HG03432 (cell line): ENCODE data around the gene NDST4.

Experiments
- ATAC-seq: cut with Tn5 transposase; IDR thresholded peaks from one replicate; pipeline ENCODE4 v1.9.1; 2021; ENCODE audit warnings: mild to moderate bottlenecking, moderate library complexity; ENCODE audit not compliant: unreplicated experiment

Gene NDST4

DNA sequence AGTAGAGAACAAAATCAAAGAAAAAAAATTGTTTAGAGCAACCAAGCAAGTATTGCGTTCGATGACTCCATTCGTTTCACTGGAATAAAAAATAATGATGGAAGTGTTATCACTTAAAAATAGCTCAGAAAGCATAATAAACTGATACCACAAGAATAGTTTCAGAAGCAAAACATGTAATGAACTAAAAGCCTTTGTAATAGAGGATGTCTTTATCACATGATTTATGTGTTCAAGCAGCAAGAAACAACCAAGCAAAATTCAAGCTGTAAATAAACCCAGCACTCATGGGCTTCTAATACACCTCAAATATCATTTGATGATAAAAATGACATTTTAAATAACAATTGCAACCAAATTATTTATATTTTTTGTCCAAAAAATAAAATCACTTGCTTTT, 192.2 kb downstream of the NDST4 start:
- ATAC-seq = no peak

DNA sequence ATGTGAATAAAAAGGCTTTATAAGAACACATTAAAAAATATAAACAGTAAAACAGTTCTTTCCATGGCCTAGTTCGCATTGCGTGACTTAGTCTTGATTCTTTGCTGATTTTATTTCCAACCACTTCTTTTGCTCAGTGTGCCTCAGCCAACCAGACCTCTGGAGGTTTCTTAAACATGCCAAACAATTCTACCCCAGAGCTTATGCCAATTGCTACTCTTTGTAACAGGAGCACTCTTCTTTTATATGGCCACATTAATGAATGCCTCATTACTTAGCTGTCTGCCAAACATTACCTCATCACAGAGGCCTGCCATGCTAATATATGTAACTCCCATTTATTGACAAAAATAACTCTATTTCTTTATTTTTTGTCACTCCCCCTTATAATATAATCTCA, 202.3 kb downstream of the NDST4 start:
- ATAC-seq = no peak

DNA sequence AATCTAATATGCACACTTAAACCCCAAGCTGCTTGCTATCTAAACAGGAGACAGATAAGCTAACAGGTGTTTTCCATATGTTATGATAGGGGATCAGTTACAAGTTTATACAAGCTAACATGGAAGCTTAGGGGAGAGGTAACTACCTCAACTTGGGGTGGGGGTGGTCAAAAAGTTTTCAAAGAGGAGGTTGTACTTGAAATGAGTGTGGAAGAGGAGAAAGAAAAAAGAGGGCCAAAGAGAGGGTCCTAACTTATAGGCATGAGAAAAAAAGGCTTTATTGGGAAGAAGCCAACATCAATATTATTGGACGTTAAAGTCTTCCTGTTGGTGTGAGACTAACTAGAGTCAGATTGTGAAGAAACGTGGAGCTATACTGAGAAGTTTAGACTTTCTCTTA, 205.9 kb downstream of the NDST4 start:
- no peak for ATAC-seq

DNA sequence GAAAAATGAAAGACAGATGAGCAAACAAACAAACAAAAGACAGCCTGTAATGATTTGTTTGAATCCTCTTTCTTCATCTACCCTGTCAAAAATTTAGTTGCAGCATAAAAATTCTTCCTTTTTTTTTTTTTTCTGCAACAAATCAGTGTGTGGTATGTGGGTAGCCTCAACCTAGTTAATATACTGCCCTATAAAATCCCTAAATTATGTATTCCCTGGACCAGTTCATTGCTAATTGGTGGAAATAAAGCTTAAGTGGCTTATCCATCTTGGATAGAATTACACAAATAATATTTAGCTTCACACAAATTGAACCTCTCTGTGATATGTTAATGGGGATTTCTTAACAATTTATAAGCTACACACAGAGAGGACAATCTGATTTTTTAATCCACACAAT, 208.4 kb downstream of the NDST4 start:
- ATAC-seq = no peak

DNA sequence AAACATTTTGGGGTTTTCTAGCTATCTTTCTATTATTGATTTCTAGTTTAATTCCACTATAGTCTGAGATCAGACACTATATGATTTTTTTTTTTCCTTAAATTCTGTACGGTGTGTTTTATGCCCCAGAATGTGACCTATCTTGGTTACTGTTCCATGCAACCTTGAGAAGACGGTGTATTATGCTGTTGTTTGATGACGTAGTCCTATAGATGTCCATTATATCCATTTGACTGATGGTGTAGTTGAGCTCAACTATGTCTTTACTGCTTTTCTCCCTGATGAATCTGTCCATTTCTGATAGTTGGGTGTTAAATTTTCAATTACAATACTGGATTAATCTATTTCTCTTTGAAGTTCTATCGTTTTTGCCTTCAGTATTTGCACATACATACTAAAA, 212.5 kb downstream of the NDST4 start:
- no peak for ATAC-seq

DNA sequence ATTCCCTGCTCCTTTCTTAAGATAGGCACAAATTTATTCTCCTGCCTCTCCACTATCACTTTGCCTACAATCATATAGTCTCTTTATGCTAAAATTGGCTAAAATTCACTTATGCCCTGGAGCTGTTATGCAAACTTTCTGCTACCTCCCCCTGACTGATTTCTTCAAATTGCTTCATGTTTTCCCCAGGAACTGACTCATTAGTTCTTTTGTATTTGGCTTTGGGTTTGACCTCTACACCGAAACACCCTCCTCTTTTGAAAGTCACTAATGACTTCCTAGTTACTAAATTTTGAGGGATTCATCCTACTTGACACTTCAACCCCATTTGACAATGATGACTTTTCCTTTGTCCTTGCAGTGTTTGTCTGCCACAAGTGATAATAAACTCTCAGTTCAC, 222.6 kb downstream of the NDST4 start:
- ATAC-seq = no peak

DNA sequence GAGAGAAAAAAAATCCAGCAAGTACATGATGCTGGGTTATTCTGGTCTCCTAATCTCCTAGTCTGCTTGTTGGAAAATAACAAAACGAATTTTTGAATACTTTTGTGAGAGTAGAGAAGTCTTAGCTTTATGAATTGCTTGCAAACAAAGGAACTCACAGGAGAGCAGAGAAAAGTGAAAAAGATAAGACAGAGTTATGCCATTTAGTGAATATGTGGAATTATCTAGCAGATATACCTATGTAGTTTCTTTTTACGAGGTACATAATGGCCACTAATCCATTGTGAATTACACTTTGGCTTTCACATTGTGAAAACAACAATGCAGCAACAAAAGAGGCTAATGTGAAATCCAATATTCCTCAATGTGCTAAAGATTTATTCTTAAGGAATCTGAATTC, 226.7 kb downstream of the NDST4 start:
- no peak for ATAC-seq

DNA sequence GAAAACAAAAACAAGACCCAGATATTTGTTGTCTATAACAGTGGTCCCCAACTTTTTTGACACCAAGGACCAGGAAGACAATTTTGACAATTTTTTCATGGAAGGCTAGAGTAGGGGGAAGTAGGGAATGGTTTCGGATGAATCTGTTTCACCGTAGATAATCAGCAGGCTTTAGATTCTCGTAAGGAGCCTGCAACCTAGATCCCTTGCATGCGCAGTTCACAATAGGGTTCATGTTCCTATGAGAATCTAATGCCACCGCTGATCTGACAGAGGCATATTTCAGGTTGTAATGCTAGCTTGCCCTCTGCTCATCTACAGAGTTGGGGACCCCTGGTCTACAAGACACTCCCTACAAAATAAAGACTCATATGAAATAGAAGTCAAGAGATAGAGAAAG, 229.8 kb downstream of the NDST4 start:
- no peak for ATAC-seq

DNA sequence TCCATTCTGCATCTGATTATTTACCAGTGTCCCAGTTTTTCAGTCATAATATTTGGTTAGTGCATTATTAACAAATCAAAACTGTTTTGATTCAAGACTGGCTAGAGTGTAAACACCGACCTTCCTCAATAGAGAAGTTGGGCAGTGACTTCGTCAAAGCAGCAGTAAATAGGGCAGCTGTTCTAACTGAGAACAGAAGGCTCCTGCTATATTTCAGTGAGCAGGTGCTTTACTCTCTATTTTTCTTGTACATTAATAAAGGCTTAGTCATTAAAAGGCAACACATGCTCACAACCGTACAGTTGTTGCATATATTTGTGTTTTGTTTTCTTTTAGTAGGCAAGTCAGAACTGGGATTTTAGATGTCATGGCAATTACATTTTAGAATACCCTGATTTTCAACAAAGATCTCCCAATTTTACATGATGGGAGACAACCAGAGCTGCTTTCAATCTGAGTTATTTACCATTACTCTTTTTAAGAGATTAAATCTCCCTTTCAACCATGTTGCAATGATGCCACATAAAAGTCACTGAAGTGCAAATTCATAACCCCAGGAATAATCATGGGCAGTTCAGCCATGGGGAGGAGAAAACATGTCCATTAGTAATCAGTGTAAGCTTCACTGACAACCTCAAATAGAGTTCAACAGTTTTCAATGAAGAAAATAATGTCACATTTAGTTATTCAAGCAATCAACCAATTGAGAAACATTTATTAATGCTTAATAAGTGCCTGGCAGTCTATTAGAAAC, 233.3 kb downstream of the NDST4 start:
- ATAC-seq = no peak

DNA sequence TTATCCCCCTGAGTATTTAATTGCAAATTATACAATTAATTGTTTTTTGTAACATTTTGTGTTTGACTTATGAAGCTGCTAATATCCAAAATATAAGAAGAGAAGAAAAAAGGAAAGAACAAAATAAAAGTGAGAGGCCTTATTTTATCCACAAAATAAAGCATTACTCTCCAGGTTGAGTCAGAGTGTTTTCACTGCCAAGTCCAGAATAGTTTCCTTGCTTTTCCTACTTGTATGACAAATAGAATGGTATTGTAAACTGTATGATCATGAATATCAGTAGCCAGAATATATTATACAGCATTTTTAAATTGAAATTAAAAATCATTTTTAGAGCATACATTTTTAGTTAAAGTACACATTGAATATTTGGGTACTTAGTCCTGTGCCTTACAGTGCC, 237.8 kb downstream of the NDST4 start:
- ATAC-seq = no peak

DNA sequence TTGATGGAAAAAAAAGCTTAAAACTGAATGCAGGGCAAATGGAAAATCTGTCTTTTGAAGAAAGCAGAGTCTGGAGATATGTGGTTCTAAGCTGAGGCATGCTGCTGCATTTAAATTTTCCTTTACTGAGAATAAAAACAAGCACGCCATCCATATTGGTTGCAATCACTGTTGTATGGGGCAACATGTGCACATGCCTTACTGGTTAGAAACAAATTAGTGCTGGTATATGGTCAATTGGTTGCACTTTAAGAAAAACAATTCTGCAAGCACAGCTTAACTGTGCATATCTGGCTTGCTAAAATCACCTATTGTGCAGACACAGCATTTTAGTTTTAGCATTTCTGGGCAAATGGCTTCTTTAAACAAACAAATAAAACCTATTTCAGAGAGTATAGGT, 239.1 kb downstream of the NDST4 start:
- no peak for ATAC-seq

DNA sequence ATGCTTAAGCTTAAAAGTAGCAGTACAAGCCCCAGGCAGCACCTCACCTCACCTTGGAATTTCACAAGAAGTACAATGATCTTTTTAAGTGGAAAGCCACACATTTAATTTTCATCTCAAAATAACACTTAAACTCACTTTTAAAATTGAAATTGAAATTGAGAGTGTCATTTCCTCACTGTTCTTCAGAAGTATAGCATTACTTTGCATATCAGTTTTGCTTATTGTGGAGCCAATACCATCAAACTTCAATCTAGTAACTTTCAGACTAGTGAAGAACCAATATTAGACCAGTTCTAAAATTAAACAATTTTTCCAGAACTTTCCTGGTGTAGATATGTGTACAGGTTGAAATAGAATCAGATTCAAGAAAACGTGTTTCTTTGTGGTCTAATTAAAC, 242.4 kb downstream of the NDST4 start:
- peak; percentile 34 for ATAC-seq

DNA sequence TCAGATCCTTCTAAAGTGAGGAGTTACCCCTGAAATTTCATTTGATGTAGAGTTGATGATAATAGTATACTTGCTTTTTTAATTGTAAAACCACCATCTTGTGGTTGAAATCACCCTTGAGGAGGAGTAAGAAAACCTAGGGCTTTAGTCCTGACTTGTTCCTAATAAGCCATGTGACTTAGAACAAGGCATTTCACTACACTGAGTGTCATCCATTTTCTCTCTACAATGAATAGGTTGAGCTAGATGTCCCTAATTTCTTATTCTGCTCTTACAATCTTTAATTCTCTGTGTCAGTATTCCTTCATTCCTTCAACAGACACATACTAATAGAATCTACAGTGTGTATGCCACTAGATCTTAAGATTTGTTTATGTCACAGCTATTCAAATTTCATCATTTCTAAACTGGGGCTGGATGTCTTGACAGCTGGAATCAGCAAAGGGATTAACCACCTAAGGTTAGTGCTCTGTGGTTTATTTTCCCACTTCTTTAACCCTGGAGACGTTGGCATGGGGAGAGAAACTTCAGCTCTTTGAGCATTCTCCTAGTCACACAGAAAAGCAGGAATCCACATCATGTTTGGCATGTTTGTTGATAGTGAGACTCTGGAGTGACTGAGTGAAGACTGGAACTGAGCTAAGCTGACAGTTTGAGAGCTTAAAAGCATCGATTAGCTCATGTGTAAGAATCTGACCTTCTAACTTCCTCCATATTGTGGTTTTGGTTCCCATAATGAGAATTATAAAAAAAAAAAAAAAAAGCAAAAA, 246.3 kb downstream of the NDST4 start:
- peak; percentile 62 for ATAC-seq

DNA sequence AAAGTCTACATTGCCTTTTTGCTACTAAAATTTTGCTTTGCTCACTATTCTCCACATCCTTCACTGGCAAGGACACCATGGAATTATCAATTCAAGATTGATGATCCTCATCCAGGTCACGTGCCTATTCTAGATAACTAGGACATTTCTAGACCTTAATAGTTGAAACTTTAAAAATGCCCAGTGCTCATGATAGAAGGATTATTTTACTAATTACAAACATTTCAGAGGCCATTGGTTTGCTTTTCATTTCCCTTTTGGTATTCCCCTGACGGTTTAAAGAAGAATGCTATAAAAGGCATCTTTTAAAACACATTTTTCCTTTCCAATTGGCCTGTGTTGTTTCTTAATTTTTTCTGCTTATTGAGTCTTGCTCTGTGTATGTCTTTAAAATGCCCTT, 249.4 kb downstream of the NDST4 start:
- ATAC-seq = no peak

DNA sequence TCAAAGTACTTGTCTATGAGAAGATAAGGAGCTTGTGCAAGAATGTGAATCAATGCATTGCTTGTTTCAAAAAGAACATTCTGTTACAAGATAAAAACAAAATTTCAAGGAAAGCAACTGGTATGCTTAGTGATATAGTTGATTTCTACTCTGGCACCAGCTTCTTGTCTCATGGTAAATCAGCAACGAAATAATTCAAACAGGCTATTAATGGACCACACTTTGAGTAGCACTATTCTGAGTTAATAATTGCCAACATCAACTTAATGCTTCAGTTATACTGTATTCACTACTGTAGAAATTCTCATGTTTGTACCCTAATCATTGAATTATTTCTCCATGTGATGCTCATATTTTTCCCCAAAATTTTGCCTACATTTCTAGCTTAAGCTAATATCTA, 252.6 kb downstream of the NDST4 start:
- ATAC-seq = no peak

DNA sequence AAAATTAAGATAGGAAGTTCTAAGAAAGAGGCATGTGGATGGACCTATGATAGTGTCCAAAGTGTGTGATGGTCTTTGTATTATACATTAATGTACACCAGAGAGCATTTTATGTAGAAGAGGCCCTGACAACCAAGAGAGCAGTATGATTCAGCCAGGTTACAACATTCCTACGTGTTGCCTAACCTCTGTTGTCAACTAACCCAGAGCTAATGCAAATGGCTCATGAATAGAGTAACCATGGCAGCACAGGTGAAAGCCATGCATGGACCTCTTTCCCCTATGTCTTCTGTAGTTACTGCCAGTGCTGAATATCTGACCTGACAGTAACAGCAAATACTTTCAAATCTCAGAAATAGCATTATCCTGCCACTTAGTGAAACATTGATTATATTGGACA, 255.6 kb downstream of the NDST4 start:
- ATAC-seq = no peak

DNA sequence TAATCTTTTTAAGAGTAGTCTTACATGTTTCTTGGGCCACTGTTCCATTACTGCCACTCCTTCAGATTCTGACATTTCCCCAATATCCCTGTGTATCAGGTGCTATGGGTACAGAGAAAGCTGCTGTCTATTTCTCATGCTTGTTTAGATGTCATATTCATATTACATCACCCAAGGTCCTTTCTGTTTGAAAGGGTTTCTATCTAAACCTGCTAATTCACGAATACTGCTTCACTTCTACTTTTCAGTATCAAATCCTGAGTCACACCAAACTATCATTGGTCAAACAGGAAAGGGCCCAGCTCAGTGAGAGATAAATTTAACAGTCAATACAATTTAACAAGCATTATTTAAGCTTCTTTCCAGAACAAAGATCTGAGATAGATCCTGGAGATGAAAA, 273.4 kb downstream of the NDST4 start:
- no peak for ATAC-seq

DNA sequence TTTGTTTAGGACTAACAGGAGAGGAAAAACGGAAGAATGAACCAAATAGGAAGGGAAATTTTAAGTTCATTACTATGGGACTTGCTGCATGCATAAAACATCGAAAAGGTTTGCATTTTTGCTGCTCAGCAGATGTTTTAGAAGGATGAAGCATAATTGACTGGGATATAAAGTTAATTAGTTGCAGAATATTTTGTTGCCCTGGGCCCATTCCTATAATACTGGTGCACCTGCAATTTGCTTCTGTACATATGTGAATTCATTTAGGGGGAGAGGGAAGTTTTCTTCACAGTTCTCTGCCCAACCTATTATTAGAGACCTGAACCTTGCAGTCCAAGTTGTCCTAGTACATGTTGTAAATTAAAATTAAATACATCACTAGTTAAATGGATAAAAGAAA, 282.8 kb downstream of the NDST4 start:
- no peak for ATAC-seq

DNA sequence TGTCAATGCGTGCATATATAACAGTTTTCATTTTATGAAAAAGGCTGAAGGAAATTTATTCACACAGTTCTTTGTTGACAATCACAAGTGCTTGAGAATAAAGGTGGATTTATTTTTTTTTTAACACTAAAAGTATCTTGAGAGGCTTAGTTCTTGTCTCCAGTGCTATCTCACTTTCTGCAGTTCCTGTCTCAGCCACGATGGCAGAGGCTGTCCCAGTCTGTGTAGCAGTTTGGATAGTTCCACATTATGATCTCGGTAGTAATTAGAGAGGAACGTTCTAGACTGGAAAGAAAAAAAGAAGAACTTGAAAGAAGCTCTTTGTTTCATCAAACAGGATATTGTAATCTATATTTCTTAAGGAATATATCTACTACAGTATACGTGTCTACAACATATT, 285.8 kb downstream of the NDST4 start:
- ATAC-seq = no peak

DNA sequence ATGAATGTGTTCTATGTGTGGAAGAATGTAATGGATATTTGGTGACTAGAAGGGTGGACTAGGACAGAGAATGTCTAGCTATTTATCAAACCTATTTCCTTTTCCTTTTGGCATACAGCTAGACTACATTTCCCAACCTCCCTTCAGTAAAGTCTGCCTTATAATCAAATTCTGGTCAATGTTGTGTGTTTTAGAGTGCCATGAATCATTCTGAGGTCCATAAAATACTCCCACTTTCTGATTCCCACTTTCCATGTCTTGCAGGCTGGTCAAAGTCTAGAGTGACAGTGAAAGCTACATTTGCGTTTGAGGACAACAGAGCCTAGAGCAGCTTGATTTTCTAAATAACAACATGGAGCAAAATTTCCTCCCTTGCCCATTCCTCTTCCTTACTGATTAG, 297.7 kb downstream of the NDST4 start:
- ATAC-seq = no peak

DNA sequence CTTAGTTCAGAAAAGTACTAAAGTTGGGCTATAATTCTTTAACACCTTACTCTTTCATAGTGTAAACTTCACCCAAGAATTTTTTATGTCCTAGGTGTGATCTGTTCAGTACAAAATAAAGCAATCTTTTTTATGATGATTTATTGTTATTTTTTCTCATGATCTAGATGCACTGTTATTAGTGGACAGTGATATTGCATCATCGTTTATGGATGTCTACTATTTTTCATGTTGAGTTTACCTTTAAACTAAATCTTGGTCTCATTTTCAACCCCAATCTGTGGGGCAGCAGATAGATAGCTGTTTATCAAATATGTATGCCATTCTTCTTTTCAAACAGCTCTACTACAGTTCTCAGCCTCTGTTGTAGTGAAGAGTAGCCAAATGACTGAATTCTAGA, 299.5 kb downstream of the NDST4 start:
- no peak for ATAC-seq

DNA sequence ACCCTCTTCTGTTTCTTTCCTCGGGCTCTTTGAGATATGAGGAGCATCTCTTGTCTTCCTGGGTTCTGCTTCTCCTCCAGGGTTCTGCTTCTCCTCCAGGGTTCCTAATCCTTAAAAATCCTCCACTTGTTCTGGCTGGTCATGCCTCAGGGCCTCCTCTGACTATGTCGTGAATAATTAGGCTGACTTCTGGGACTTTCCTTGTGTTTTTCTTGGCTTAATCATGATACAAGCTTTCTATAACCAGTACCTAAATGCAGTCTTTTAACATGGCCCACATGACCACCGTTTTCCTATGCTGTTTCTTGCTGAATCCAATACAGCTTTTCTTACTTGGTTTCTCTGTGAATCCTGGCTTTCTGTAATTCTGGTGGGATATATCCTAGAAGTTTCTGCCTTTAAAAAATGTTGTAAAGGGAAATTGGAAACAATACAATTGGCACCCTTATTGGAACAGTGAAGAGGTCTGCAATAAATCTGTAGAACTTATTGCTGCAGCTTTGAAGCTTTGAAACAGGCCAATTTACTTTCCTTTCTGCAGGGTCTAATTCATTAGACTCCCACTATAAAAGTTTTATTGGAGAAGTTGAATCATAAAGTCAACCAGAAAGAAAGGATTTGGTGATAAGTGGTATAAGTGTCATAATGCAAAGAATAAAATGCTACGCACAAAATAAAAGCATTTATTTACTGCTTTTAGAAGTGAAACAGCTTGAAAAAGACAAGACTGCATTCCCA, 301.7 kb downstream of the NDST4 start:
- no peak for ATAC-seq
